ENCODE measurements around the gene FCN3.
"Not testable (repeated sequence)": the region's sequence is repeated elsewhere in the genome, so short reads cannot be mapped to it uniquely, and the experiment has no call there.

FCN3 gene

DNA sequence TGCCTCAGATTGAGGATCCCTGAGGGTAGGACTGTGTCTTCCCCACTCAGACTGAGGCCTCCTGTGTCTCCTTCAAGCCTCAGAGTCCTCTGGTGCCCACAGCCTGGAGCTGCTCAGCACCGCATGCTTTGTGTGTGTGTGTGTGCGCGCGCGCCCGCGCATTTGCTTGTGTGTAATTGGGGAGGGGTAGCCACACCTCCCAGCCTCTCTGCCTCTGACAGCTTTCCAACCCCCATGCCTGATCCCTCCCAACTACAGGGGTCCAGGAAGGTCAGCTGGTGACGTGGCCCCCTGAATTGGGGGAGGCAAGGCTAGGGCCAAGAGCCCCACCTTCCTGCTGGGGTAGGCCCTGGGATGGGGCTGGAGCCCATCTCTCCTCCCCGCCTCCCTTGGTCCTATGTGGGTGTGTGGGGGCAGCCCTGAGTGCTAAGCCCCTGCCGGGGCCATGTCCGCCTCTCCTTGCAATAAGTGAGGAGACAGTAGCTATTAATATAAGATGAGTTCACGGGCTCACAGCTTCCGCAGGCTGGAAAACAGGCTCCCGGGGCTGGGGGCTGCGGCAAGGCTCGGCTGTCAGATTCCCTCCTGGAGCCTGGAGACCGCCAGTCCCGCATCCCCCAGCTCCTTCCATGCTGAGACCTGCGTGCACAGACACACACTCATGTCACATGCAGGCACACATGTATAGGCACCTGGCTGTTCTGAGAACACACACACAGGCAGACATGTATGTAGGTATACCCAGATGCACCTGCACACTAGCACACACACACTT is 24.8 kb upstream of the FCN3 start:
- DNase-seq: no peak

DNA sequence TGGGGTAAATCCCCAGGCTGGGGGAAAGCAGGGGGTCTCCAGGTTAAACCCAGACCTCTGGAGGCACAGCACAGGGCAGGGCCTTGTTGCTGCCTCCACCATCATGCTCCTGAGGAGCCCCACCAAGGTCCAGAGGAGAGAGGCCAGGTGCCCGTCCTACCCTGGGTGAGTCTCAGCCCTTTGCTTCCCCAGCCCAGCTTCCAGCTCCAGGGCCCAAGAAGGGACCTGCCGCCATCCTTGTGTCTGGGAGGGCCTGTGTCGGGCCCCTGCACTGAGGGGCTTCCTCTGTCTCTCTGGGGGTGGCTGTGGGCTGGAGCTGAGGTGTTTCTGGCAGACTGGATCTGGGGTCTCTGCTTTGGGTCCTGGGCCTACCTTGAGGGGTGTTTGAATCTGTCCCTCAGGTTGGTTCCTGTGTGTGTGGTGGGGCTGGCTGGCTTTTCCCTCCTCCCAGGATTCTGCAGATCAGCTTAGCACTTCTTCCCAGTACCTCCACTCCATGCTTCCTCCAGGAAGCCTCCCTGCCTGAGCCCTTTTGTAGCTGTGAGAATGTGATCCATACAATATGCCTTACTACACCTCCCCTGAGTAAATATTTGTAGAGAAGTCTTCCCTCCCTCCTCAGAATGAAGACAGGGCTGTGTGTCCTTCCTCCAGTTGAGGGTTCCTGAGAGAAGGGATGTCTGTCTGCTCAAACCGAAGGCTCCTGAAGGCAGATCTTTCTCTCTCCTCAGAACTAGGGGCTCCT is 24.0 kb upstream of the FCN3 start:
- no peak for DNase-seq

DNA sequence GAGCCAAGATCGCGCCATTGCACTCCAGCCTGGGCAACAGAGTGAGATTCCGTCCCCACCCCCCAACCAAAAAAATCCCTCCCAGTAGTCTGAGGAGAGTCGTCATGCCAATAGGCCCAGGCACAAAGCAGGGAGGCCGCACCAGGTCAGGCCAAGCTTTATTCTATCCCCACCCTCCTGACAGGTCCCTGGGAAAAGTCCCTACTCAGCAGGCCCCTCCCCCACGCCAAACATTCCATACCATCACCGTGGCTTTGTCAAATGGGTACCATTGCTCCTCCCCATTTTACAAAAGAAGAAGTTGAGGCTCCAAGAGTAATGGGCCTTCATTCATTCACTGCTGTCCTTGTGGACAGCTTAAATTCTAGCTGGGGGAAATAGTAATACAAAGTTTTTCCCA is 23.1 kb upstream of the FCN3 start:
- no peak for DNase-seq

DNA sequence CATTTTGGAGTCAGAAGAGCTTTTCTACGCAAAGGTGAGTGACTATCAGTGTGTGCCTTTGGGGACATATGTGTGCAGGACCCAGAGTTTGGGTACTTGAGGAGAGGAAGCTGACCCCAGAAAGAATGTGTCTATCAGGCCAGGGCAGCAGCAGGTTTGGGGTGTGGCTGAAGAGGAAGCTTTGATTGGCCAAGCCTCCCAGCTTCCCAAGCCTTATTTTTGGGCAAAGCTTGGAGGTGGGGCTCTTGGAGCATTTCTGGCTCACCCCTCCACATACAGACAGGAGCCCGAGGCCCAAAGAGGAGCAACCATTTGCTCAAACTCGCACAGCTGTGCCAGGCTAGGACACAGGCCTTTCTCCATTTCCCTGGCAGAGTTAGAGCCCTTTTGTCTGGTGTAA is 22.5 kb upstream of the FCN3 start:
- DNase-seq: no peak

DNA sequence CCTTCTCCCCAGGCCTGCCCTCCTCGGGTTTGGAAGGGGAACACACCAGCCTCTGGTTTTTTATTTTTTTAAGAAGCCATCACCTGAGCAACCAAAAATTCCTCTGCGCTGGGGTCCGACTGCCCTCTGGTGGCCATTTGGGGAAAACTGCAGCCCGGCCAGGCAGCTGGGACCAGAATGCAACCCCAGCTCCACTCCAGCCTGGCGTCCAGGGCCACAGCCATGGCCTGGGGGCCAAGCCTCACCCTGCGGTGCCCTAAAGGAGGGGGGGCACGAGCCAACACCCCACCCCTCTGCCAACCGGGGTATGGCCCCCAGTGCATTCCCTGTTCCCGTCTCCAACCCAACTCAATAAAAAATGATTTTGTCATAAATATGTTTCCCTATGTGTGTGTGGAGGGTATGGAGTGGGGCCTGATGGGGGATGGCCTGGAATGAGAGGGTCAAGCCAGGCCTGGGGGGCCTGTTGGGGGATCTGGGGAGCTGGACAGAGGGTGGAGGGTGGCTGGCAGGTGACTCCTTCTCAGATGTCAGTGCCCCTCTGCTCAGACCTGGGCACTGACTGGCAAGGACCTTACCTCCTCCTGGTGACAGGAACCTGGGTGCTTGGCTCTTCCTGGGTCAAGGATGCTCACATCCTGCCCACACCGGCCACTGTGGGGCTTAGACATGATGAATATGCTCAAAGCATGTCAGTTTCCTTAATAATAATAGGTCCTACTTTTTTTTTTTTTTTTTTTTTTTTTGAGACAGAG is 21.0 kb upstream of the FCN3 start:
- peak; percentile 62 to 85 for DNase-seq

DNA sequence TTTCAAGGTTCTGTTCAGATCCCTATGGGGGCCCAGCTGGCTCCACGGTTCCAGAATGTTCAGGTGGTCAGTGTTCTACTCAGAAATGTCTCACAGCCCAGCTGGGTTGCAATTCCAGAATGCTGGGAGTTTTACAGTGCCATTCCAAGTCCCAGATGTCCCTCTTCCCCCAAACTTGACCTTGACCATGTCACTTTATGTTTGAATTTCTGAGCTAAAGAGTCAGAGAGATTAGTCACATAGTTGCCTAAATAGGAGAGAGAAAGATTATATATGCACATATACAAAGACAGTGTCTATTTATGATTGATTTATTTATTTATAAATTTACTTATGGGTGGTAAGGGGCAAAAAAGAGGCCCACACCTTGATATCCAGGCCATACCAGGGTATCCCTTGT is 20.3 kb upstream of the FCN3 start:
- DNase-seq: no peak

DNA sequence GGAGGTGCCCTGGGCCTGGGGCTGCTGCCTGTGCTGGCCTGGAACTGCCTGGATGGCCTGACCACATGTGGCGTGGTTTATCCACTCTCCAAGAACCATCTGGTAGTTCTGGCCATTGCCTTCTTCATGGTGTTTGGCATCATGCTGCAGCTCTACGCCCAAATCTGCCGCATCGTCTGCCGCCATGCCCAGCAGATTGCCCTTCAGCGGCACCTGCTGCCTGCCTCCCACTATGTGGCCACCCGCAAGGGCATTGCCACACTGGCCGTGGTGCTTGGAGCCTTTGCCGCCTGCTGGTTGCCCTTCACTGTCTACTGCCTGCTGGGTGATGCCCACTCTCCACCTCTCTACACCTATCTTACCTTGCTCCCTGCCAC is 19.6 kb upstream of the FCN3 start:
- DNase-seq: no peak

DNA sequence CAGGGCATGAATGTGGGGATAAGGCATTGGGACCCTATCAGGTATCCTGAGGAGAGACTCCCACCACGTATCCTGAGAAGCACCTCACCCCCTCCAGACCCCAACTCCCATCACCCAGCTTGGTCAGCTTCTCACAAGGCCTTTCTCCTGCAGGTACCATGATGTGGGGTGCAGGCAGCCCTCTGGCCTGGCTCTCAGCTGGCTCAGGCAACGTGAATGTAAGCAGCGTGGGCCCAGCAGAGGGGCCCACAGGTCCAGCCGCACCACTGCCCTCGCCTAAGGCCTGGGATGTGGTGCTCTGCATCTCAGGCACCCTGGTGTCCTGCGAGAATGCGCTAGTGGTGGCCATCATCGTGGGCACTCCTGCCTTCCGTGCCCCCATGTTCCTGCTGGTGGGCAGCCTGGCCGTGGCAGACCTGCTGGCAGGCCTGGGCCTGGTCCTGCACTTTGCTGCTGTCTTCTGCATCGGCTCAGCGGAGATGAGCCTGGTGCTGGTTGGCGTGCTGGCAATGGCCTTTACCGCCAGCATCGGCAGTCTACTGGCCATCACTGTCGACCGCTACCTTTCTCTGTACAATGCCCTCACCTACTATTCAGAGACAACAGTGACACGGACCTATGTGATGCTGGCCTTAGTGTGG is 19.1 kb upstream of the FCN3 start:
- DNase-seq: no peak

DNA sequence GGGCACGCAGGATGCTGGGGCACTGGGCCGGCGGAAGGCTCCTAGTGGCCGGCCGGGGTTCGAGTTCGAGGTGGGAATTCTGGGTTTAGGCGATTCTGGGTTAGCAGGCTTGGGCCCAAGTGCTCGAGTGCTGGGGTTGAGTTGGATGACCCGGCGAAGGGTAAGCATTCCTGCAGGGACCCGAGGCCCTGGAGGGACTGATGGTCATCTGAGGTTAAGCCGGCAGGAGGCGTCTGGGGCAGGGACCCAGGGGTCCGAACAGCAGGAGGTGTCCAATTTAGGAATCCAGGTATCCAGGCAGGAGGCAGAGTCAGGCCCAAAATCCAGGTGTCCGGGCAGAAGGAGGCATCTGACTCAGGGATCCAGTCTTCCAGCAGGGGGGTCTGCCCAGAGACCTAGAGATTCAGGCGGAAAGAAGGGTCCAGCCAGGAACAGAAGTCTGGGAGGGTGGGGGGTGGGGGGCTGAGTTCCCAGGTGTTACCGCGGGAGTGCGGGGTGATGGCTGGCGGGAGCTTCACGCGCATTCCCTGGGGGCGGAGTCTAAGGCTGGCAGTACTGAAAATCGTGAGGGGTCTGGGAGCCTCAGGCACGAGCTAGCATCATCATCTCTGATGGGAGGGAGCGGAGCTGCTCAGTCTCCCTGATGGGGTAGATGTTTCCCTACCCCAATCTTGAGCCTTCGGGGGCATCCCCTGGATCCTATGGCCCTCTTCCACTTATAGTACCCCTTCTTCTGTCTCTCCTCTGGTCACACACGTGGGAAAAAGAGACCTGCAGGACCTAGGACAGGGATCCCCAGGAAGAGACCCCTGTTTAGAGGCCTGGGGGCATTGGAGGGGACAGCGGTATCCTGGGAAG is 18.4 kb upstream of the FCN3 start:
- no peak for DNase-seq

DNA sequence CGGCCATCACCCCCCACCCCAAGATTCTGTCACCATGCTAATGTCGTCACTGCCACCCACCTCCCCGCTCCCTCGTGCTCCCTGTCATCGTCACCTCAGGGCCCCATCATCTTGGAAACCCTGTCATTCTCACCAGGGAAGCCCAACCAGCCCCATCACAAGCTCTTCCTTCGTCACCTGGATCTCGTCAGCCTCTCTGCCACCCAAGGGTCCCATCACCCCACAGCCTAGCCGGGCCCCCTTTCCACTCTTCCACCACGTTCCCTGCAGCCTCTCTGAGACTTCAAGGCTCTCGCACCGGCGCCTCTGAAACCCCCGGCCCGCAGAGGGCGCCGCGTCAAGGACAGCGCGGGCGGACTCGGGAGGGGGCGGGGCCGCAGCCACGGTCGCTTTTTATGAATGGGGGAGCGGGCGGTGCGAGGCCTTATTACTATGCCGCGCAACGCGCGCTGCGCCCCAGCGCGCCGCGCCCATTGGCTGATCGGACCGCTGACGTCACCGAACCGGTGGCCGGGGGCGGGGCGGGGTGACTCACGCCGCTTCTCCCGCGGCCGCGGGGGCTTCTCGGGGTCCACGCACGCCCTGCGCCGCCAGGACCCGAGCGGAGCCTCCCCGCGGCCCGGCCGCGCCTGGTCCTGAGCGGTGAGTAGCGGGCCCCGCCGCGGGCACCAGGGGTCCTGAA is 17.6 kb upstream of the FCN3 start, which contains the start of gene GPR3:
TSS of gene GPR3 (plus strand) at position 527 of the 682 bp plus-strand sequence. CDS start 1,177 bp downstream, outside the sequence.
- peak; percentile 77 to 88 for DNase-seq

DNA sequence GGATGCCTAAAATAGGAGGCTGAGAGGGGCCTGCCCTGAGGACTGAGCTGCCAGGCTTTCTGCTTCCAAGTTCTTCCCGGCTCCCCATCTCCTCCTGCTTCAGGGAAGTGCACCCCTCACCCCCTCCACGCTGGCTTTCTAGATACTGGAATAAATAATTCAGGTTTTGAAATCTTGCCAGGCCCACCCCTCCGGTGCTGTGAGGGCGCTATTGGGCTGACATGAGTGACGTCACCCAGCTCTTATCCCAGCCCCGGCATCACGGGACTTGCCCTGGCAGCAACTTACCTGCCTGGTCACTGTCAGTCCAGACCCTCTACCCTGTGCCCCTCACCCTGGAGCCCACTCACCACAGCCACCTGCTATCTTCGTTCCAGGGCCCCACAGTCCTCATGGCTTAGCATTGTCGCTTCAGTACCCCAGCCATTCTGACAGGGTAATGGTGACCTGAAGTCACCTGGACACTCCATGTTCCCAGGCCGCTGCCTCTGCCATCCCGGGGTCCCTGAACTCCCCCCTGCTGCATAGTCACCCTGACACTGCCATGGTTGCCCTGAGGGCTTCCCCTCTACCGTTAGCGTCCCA is 17.0 kb upstream of the FCN3 start:
- no peak for DNase-seq

DNA sequence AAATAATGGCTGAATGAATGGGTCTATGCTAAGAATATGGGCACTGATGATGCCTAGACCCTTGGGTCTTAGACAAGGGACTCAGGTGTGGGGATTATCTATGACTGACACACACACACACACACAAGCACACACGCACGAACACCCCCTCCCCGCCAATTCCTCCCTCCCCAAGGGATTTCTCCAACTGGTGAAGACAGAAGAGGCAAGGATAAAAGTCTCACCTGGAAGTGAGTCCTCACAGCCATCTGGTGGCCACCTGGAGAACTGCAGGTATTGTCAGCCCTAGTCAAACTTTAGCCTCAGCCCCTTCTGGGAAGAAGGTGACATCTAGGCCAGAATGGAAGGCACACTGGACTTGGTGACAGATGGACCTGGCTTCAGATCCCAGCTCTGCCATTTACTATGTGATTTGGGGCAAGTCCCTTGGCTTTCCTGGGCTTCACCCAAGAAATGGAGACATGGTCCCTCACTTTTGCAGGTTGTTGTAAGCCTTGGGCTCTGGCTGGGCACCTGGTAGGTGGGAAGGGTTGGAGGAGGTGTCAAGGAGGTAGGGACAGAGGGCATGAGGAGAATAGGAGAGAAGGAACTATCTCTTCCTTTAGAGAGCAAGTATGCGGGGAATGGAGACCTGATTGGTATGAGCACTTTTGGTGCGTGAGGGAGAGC is 13.8 kb upstream of the FCN3 start:
- peak; percentile 32 to 38 for DNase-seq

DNA sequence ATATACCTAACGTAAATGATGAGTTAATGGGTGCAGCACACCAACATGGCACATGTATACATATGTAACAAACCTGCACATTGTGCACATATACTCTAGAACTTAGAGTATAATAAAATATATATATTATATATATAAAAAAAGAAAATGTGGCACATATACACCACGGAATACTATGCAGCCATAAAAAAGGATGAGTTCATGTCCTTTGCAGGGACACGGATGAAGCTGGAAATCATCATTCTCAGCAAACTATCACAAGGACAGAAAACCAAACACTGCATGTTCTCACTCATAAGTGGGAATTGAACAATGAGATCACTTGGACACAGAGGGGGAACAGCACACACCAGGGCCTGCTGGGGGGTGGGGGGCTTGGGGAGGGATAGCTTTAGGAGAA is 10.2 kb upstream of the FCN3 start:
- DNase-seq: not testable (repeated sequence)

DNA sequence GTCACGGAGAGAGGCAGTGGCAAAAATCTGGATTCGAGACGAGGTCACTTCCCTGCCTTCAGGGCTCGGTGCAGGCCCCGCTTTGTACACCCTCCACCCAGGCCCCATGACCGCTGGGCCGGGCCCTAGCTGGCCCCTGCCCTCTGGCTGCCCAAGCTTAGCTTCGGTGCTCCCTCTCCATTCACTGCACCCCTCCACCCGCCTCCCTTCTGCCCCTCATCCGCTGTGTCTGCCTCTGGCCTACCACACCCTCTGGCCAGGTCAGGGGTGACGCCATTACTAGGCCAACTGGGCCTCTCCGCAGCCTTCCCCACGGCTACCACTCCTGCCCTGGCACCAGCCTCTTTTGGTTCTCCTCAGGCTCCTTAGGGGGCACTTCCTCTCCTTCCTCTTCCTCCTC is 9.0 kb upstream of the FCN3 start:
- DNase-seq: no peak

DNA sequence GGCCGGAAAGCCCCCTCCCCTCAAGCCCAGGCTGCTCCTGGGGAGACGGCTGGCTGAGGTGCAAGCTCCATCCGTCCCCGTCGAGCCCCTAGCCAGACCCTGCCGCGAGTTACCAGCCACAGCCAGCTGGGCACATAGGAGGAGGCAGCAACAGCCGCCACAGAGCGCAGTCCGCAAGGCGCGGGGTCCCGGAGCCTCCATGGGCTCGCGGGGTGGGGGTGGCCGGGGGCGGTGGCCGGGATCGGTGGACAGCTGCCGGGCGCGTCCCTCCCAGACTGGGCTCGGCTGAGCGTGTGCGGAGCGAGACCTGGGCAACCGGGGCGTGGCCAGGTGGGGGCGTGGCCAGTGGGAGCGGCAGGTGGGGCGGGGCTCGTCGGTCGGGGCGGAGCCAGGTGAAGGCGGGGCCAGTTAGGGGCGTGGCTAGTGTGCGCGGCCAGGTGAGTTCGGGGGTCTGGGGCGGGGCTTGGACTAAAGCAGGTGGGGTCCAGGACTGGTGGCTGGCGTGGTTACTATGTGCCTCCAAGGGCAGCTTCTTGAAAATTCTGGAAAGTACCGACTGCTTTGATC is 8.5 kb upstream of the FCN3 start, which contains the start of gene CD164L2:
TSS of gene CD164L2 (minus strand) at position 295 of the 567 bp plus-strand sequence. CDS start at position 201, 94 bp downstream.
- no peak for DNase-seq

DNA sequence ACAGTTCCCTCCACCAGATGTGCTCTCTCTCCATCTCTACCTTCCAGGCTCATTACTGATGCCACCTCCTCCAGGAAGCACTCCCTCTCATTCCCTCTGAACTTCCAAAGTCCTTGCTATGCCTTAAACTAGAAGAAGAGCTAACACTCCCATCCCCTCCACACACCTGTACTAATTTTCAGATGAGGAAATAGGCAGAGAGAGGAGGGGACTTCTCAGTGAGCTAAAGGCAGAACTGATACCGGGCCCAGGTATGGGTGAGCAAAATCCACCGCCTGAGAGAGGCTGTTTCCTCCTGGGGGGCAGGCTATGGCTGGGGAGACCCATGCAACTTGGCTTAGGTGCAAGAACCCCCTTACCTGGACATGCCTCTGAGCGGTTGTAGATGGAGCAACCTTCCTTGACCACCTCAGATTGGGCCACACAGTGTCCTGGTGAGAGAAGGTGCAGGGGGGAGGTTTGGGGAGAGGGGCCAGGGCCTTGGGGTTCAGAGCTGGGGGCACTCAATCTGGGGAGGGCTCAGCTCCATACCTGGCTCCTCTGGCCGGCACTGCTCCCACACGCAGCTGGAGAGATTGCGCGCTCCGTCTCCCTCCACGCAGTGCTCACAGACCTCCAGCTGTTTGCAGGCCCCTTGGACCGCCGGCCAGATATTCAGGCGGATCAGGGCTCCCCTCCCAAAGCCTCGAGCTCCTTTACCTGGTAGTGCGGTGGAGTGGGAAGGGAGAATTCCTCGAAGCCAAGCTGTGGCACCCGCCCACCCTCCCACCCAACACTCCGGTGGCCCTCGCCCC is 7.5 kb upstream of the FCN3 start:
- no peak for DNase-seq

DNA sequence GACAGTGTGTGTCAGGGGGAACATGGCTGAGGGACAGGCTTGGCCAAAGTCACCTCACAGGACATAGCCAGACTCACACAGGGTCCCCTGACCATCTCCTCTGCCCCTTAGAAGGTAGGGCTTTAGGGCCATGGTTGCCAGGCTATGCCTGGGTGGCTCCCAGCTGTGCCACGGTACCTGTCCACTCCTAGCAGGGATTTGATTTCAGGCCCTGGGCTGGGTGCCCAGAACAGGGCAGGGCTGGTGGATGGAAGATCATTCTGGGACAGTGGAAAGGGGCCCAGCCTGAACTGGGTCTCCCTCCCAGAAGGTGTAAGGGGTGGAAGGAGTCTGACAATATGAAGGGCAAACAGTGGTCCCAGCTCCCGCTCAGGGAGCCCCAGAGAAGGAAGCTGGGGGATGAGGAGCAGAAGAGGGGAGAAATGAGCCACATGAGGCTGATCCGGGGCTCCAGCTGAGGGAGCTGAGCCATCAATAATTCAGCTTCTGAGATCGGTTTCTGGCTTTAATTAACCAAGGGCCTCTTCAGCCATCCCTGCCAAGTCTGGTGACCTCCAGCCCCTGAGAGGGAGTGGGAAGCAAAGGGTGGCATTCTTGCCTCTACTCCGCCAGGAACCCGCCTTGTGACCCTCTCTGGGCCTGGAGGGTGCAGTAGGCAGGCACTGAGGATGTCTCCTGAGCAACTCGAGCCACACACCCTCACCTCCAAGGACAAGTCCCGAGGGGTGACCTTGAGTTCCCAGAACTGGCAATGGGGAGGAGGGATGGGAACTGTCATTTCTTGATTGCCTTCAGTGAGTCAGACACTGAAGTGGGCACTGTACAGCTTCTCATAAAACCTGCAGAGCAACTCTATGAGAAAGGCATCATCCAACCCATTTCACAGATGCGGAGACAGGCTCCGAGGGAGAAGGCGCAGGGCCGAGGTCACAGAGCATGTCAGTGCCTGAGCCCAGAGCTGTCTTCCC is 6.4 kb upstream of the FCN3 start:
- no peak for DNase-seq

DNA sequence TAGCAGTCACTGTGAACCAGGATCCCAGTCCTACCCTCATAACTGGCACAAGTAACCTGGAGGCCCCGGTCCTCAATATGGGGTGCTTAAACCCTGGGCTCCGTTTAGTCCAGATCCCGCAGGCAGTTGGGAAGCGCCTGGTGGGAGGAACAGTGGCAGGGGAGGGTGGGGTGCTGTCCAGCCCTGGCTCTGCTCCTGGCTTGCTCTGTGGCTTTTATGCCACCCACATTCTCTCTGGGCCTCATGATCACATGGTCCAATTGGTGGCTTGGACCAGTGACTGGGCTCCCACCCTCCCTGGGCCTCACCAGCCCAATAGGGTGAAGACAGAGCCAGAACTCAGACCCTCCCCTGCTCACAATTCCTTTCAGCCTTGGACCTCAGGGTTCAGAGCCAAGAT is 5.6 kb upstream of the FCN3 start:
- DNase-seq: no peak

All from AML-193 (cell line).